ENCODE measurements around the gene PTPRN2. TPM values are rescaled to one million over a fixed set of nuclear protein-coding genes. Genes with fewer than 3 reads are reported as not detected.

The PTPRN2 gene
- total RNA-seq, 1 experiment from 2014 or later, result 0.11 TPM

GRCh38 chr7:157805713-157806112 is 781.9 kb downstream of the PTPRN2 start:
- ChIA-PET POLR2A (ENCODE audit: low non-redundant PET) (no interaction called here), CTCF (no interaction called here)
- H3K4me3 ChIP-seq (ENCODE audit: low read depth, low read length, poor library complexity, severe bottlenecking), result no peak overlapping the region
- no peaks in the 10 kb centered on the region for H3K36me3 ChIP-seq (ENCODE audit: insufficient read depth, low read length, poor library complexity, severe bottlenecking)
- DNase-seq (ENCODE audit: low spot score), result no peak
- TF ChIP-seq, protein P1, sequence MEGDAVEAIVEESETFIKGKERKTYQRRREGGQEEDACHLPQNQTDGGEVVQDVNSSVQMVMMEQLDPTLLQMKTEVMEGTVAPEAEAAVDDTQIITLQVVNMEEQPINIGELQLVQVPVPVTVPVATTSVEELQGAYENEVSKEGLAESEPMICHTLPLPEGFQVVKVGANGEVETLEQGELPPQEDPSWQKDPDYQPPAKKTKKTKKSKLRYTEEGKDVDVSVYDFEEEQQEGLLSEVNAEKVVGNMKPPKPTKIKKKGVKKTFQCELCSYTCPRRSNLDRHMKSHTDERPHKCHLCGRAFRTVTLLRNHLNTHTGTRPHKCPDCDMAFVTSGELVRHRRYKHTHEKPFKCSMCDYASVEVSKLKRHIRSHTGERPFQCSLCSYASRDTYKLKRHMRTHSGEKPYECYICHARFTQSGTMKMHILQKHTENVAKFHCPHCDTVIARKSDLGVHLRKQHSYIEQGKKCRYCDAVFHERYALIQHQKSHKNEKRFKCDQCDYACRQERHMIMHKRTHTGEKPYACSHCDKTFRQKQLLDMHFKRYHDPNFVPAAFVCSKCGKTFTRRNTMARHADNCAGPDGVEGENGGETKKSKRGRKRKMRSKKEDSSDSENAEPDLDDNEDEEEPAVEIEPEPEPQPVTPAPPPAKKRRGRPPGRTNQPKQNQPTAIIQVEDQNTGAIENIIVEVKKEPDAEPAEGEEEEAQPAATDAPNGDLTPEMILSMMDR (conservative IDR thresholded peaks at IDR 0.05; ENCODE audit: low read depth, low read length), result no peak
- no peak for TF ChIP-seq EZH2 (IDR thresholded peaks at IDR 0.05; ENCODE audit: borderline replicate concordance, low read depth, low read length, poor library complexity, severe bottlenecking)
- H3K4me1 ChIP-seq (ENCODE audit: insufficient read depth, low read length, poor library complexity, severe bottlenecking), result no peaks in the 10 kb centered on the region
- no peak overlapping the region for H3K27ac ChIP-seq (ENCODE audit: low read depth, low read length, poor library complexity, severe bottlenecking)
- no TSS peak for BruUV-seq (replicated peaks)
- peaks cover 4% of the 10 kb centered on the region for H3K9me3 ChIP-seq (ENCODE audit: low read depth, low read length, poor library complexity, severe bottlenecking)
- intact Hi-C loops (cut with micrococcal nuclease; ENCODE audit: unreplicated experiment), result no loop called here
- no peaks in the 10 kb centered on the region for H3K27me3 ChIP-seq (replicated peaks; ENCODE audit: insufficient read depth, low read depth, low read length, poor library complexity)

- no peak overlapping the region for H3K27ac ChIP-seq (ENCODE audit: low read depth, low read length, poor library complexity, severe bottlenecking)
- BruUV-seq (replicated peaks), result no TSS peak
- TF ChIP-seq, protein P1 (conservative IDR thresholded peaks at IDR 0.05; ENCODE audit: low read depth, low read length), result no peak
- no peak for TF ChIP-seq EZH2 (IDR thresholded peaks at IDR 0.05; ENCODE audit: borderline replicate concordance, low read depth, low read length, poor library complexity, severe bottlenecking)
- H3K4me1 ChIP-seq (ENCODE audit: insufficient read depth, low read length, poor library complexity, severe bottlenecking), result no peaks in the 10 kb centered on the region
- intact Hi-C loops (cut with micrococcal nuclease; ENCODE audit: unreplicated experiment), result no loop called here
- H3K27me3 ChIP-seq (replicated peaks; ENCODE audit: insufficient read depth, low read depth, low read length, poor library complexity), result no peaks in the 10 kb centered on the region
- CTCF ChIA-PET, result no interaction called here
- H3K36me3 ChIP-seq (ENCODE audit: insufficient read depth, low read length, poor library complexity, severe bottlenecking), result no peaks in the 10 kb centered on the region
- peaks cover 3% of the 10 kb centered on the region for H3K9me3 ChIP-seq (ENCODE audit: low read depth, low read length, poor library complexity, severe bottlenecking)
- no peak for DNase-seq (ENCODE audit: low spot score)
- POLR2A ChIA-PET (ENCODE audit: low non-redundant PET), result no interaction called here
- H3K4me3 ChIP-seq (ENCODE audit: low read depth, low read length, poor library complexity, severe bottlenecking), result no peak overlapping the region
These were observed 783.7 kb downstream of the PTPRN2 start for GRCh38 chr7:157803906-157804305.

GRCh38 chr7:157801971-157802675 is 785.5 kb downstream of the PTPRN2 start:
- DNase-seq (ENCODE audit: low spot score), result no peak
- H3K9me3 ChIP-seq (ENCODE audit: low read depth, low read length, poor library complexity, severe bottlenecking), result no peaks in the 10 kb centered on the region
- CTCF ChIA-PET, result no interaction called here

More at GRCh38 chr7:157801971-157802675, 785.5 kb downstream of the PTPRN2 start:
- POLR2A ChIA-PET (ENCODE audit: low non-redundant PET), result no interaction called here
- H3K27me3 ChIP-seq (replicated peaks; ENCODE audit: insufficient read depth, low read depth, low read length, poor library complexity), result no peaks in the 10 kb centered on the region
- intact Hi-C loops (cut with micrococcal nuclease; ENCODE audit: unreplicated experiment), result no loop called here
- no peaks in the 10 kb centered on the region for H3K36me3 ChIP-seq (ENCODE audit: insufficient read depth, low read length, poor library complexity, severe bottlenecking)
- H3K4me3 ChIP-seq (ENCODE audit: low read depth, low read length, poor library complexity, severe bottlenecking), result no peak overlapping the region
- no peak overlapping the region for H3K27ac ChIP-seq (ENCODE audit: low read depth, low read length, poor library complexity, severe bottlenecking)
- H3K4me1 ChIP-seq (ENCODE audit: insufficient read depth, low read length, poor library complexity, severe bottlenecking), result no peaks in the 10 kb centered on the region
- TF ChIP-seq EZH2 (IDR thresholded peaks at IDR 0.05; ENCODE audit: borderline replicate concordance, low read depth, low read length, poor library complexity, severe bottlenecking), result no peak
- TF ChIP-seq, protein P1 (conservative IDR thresholded peaks at IDR 0.05; ENCODE audit: low read depth, low read length), result no peak
- no TSS peak for BruUV-seq (replicated peaks)

Data from A673 (cell line).